Activated CD8-positive, alpha-beta T cell treated with anti-CD3 and anti-CD28 coated beads, Interleukin-2, amount 10 ng/mL, durations not matched to agents 7 days and 5 days (primary cell): ENCODE measurements around the gene SFXN1. TPM values are rescaled to one million over a fixed set of nuclear protein-coding genes. Genes with fewer than 3 reads are reported as not detected.

Source experiments
- ATAC-seq: fragments of 150-1000 bp; cut with Tn5 transposase; one replicate; pipeline ENCODE4 v1.10.0; 2021; ENCODE audit warnings: moderate library complexity
- CTCF ChIA-PET: fragments of 350-600 bp; sonication (Branson Sonifier 250); formaldehyde crosslinking; loops from one replicate; lab custom pipeline; 2021; ENCODE audit warnings: antibody characterized with exemption; lab: Charles Lee
- POLR2A ChIA-PET: fragments of 350-600 bp; sonication (Branson Sonifier 250); formaldehyde crosslinking; loops from one replicate; lab custom pipeline; 2021; ENCODE audit warnings: antibody characterized with exemption; lab: Charles Lee
- DNase-seq: peaks from one replicate; pipeline ENCODE4 v3.0.0-alpha.2; 2020
- H3K27ac Mint-ChIP-seq: one replicate; pipeline ENCODE4 v1.8.0; 2021; ENCODE audit warnings: mild to moderate bottlenecking, mixed read lengths
- H3K27me3 Mint-ChIP-seq: one replicate; pipeline ENCODE4 v1.8.0; 2021; ENCODE audit warnings: low read depth, mixed read lengths
- H3K36me3 Mint-ChIP-seq: one replicate; pipeline ENCODE4 v1.8.0; 2021; ENCODE audit warnings: low read depth, mixed read lengths
- H3K4me1 Mint-ChIP-seq: one replicate; pipeline ENCODE4 v1.8.0; 2021; ENCODE audit warnings: low read depth, mixed read lengths
- H3K4me3 Mint-ChIP-seq: one replicate; pipeline ENCODE4 v1.8.0; 2021; ENCODE audit warnings: mild to moderate bottlenecking, mixed read lengths
- H3K9me3 Mint-ChIP-seq: one replicate; pipeline ENCODE4 v1.8.0; 2022; ENCODE audit warnings: mixed read lengths; ENCODE audit not compliant: insufficient read depth
- total RNA-seq, 2 experiments: library from RNA; stranded (reverse); gene quantifications; one replicate each; pipeline ENCODE4 v1.2.3, GENCODE V29; 2021

Gene SFXN1
- total RNA-seq, 2 experiments from 2014 or later = 261 to 271 TPM

- Mint-ChIP-seq H3K9me3 (no peaks in the 10 kb centered on the region), H3K4me3 (no peak overlapping the region), H3K27ac (no peak overlapping the region), H3K4me1 (peaks cover 6% of the 10 kb centered on the region), H3K27me3 (peaks cover 22% of the 10 kb centered on the region), H3K36me3 (no peaks in the 10 kb centered on the region)
- ChIA-PET POLR2A (no interaction called here), CTCF (interaction anchor here (0.9 to 1.7 kb wide), 2 partner anchors 11 to 23 kb away, joined by 3 to 7 read pairs; no protein-coding TSS in a partner anchor)
- DNase-seq (no peak), ATAC-seq (no peak)
These were observed 78.4 kb downstream of the SFXN1 start for GRCh38 chr5:175556794-175557193.

- CTCF ChIA-PET = no interaction called here
- H3K4me1 Mint-ChIP-seq = peaks cover 6% of the 10 kb centered on the region
- H3K9me3 Mint-ChIP-seq = no peaks in the 10 kb centered on the region
- H3K27ac Mint-ChIP-seq = no peak overlapping the region
- POLR2A ChIA-PET = no interaction called here
- H3K27me3 Mint-ChIP-seq = peaks cover 25% of the 10 kb centered on the region
- no peak for DNase-seq
- no peak overlapping the region for H3K4me3 Mint-ChIP-seq
- ATAC-seq = no peak
- H3K36me3 Mint-ChIP-seq = no peaks in the 10 kb centered on the region
These were observed 79.4 kb downstream of the SFXN1 start for GRCh38 chr5:175557778-175558177.

GRCh38 chr5:175558801-175559480 lies 80.6 kb downstream of the SFXN1 start:
- no peaks in the 10 kb centered on the region for H3K9me3 Mint-ChIP-seq
- ATAC-seq (no peak), DNase-seq (no peak)
- ChIA-PET CTCF (no interaction called here), POLR2A (no interaction called here)
- H3K27ac Mint-ChIP-seq = no peak overlapping the region
- H3K36me3 Mint-ChIP-seq = no peaks in the 10 kb centered on the region
- H3K4me3 Mint-ChIP-seq = no peak overlapping the region
- peaks cover 25% of the 10 kb centered on the region for H3K27me3 Mint-ChIP-seq
- peaks cover 6% of the 10 kb centered on the region for H3K4me1 Mint-ChIP-seq

- no peaks in the 10 kb centered on the region for H3K36me3 Mint-ChIP-seq
- peaks cover 6% of the 10 kb centered on the region for H3K4me1 Mint-ChIP-seq
- POLR2A ChIA-PET = no interaction called here
- no peaks in the 10 kb centered on the region for H3K9me3 Mint-ChIP-seq
- H3K27ac Mint-ChIP-seq = no peak overlapping the region
- DNase-seq (no peak), ATAC-seq (no peak)
- H3K4me3 Mint-ChIP-seq = no peak overlapping the region
- H3K27me3 Mint-ChIP-seq = peaks cover 20% of the 10 kb centered on the region
- CTCF ChIA-PET = interaction anchor here (1.2 kb wide), 1 partner anchor 26 kb away, joined by 5 read pairs; no protein-coding TSS in a partner anchor
These were observed 81.7 kb downstream of the SFXN1 start for GRCh38 chr5:175560011-175560410.

GRCh38 chr5:175561085-175561484 lies 82.7 kb downstream of the SFXN1 start:
- peaks cover 18% of the 10 kb centered on the region for H3K27me3 Mint-ChIP-seq
- POLR2A ChIA-PET = no interaction called here
- DNase-seq (no peak), ATAC-seq (no peak)
- H3K4me3 Mint-ChIP-seq = no peak overlapping the region
- H3K27ac Mint-ChIP-seq = no peak overlapping the region
- no peaks in the 10 kb centered on the region for H3K36me3 Mint-ChIP-seq
- no peaks in the 10 kb centered on the region for H3K9me3 Mint-ChIP-seq
- H3K4me1 Mint-ChIP-seq = peaks cover 6% of the 10 kb centered on the region
- CTCF ChIA-PET = no interaction called here

GRCh38 chr5:175564716-175565115 lies 86.4 kb downstream of the SFXN1 start:
- no peak for ATAC-seq
- H3K36me3 Mint-ChIP-seq = no peaks in the 10 kb centered on the region
- H3K4me1 Mint-ChIP-seq = peaks cover 5% of the 10 kb centered on the region
- no peak overlapping the region for H3K27ac Mint-ChIP-seq
- DNase-seq = no peak
- peaks cover 16% of the 10 kb centered on the region for H3K27me3 Mint-ChIP-seq
- H3K9me3 Mint-ChIP-seq = no peaks in the 10 kb centered on the region
- ChIA-PET POLR2A (interaction anchor here (0.6 kb wide), 1 partner anchor 58 kb away, joined by 3 read pairs; no protein-coding TSS in a partner anchor), CTCF (no interaction called here)
- H3K4me3 Mint-ChIP-seq = no peak overlapping the region

GRCh38 chr5:175566697-175567096 lies 88.3 kb downstream of the SFXN1 start:
- H3K27me3 Mint-ChIP-seq = peaks cover 12% of the 10 kb centered on the region
- CTCF ChIA-PET = interaction anchor here (2.0 kb wide), 1 partner anchor 33 kb away, joined by 8 read pairs; no protein-coding TSS in a partner anchor
- ATAC-seq = no peak

GRCh38 chr5:175567954-175568353 lies 89.6 kb downstream of the SFXN1 start:
- DNase-seq = no peak
- H3K4me1 Mint-ChIP-seq = no peaks in the 10 kb centered on the region
- H3K27me3 Mint-ChIP-seq = peaks cover 16% of the 10 kb centered on the region
- ChIA-PET POLR2A (no interaction called here), CTCF (interaction anchor here (0.6 to 1.0 kb wide), 3 partner anchors 12 to 36 kb away, joined by 3 to 6 read pairs (median 3); no protein-coding TSS in a partner anchor)
- H3K36me3 Mint-ChIP-seq = no peaks in the 10 kb centered on the region
- H3K27ac Mint-ChIP-seq = no peak overlapping the region
- no peak overlapping the region for H3K4me3 Mint-ChIP-seq
- H3K9me3 Mint-ChIP-seq = no peaks in the 10 kb centered on the region
- no peak for ATAC-seq

More at GRCh38 chr5:175566697-175567096, 88.3 kb downstream of the SFXN1 start:
- H3K4me1 Mint-ChIP-seq = no peaks in the 10 kb centered on the region
- no peaks in the 10 kb centered on the region for H3K9me3 Mint-ChIP-seq
- no peak overlapping the region for H3K27ac Mint-ChIP-seq
- DNase-seq = no peak
- no peaks in the 10 kb centered on the region for H3K36me3 Mint-ChIP-seq
- POLR2A ChIA-PET = no interaction called here
- H3K4me3 Mint-ChIP-seq = no peak overlapping the region

GRCh38 chr5:175569701-175570100 lies 91.3 kb downstream of the SFXN1 start:
- Mint-ChIP-seq H3K4me1 (no peaks in the 10 kb centered on the region), H3K4me3 (no peak overlapping the region), H3K36me3 (no peaks in the 10 kb centered on the region), H3K9me3 (no peaks in the 10 kb centered on the region), H3K27ac (no peak overlapping the region), H3K27me3 (peaks cover 22% of the 10 kb centered on the region)
- ATAC-seq (no peak), DNase-seq (no peak)
- ChIA-PET POLR2A (no interaction called here), CTCF (interaction anchor here (1.9 kb wide), 1 partner anchor 35 kb away, joined by 4 read pairs; no protein-coding TSS in a partner anchor)

- H3K4me3 Mint-ChIP-seq = no peak overlapping the region
- no peaks in the 10 kb centered on the region for H3K36me3 Mint-ChIP-seq
- H3K4me1 Mint-ChIP-seq = peaks cover 3% of the 10 kb centered on the region
- POLR2A ChIA-PET = no interaction called here
- no peak overlapping the region for H3K27ac Mint-ChIP-seq
- CTCF ChIA-PET = interaction anchor here (1.3 kb wide), 1 partner anchor 9 kb away, joined by 3 read pairs; no protein-coding TSS in a partner anchor
- no peaks in the 10 kb centered on the region for H3K9me3 Mint-ChIP-seq
- peaks cover 22% of the 10 kb centered on the region for H3K27me3 Mint-ChIP-seq
- no peak for ATAC-seq
- no peak for DNase-seq
These were observed 94.5 kb downstream of the SFXN1 start for GRCh38 chr5:175572886-175573285.

- H3K27ac Mint-ChIP-seq = no peak overlapping the region
- no peak for ATAC-seq
- ChIA-PET CTCF (interaction anchor here (1.3 kb wide), 1 partner anchor 9 kb away, joined by 3 read pairs; no protein-coding TSS in a partner anchor), POLR2A (no interaction called here)
- no peaks in the 10 kb centered on the region for H3K9me3 Mint-ChIP-seq
- DNase-seq = no peak
- H3K36me3 Mint-ChIP-seq = no peaks in the 10 kb centered on the region
- H3K4me1 Mint-ChIP-seq = peaks cover 3% of the 10 kb centered on the region
- H3K4me3 Mint-ChIP-seq = no peak overlapping the region
- H3K27me3 Mint-ChIP-seq = peaks cover 22% of the 10 kb centered on the region
These were observed 95.3 kb downstream of the SFXN1 start for GRCh38 chr5:175573493-175574269.

- H3K4me3 Mint-ChIP-seq = no peak overlapping the region
- H3K27me3 Mint-ChIP-seq = peaks cover 22% of the 10 kb centered on the region
- H3K27ac Mint-ChIP-seq = no peak overlapping the region
- no peaks in the 10 kb centered on the region for H3K9me3 Mint-ChIP-seq
- H3K4me1 Mint-ChIP-seq = peaks cover 3% of the 10 kb centered on the region
- ATAC-seq = no peak
- H3K36me3 Mint-ChIP-seq = no peaks in the 10 kb centered on the region
- ChIA-PET POLR2A (no interaction called here), CTCF (interaction anchor here (1.2 kb wide), 1 partner anchor 41 kb away, joined by 4 read pairs; no protein-coding TSS in a partner anchor)
- DNase-seq = no peak
These were observed 96.9 kb downstream of the SFXN1 start for GRCh38 chr5:175575301-175575700.
